Mesendoderm (in vitro differentiated cells): ENCODE results near the gene FRRS1.
A peak's percentile ranks its signal among the peaks of the same experiment; 100 is the strongest.

Experiments used
- DNase-seq: peaks from one replicate; pipeline ENCODE4 v3.0.0; 2013
- H2AK5ac ChIP-seq: 2 replicates; pipeline ENCODE4 v1.6.1; 2013; ENCODE audit warnings: low read length, inconsistent platforms
- H2BK120ac ChIP-seq: 2 replicates; pipeline ENCODE4 v1.6.1; 2013; ENCODE audit warnings: low read depth, mild to moderate bottlenecking, low read length, moderate library complexity, mixed read lengths
- H2BK15ac ChIP-seq: replicated peaks from 2 replicates; pipeline ENCODE4 v1.6.1; 2013; ENCODE audit warnings: low read depth, mild to moderate bottlenecking, moderate library complexity
- H2BK5ac ChIP-seq: 2 replicates; pipeline ENCODE4 v1.6.1; 2013; ENCODE audit warnings: low read length, inconsistent platforms
- H3K18ac ChIP-seq: 2 replicates; pipeline ENCODE4 v1.6.1; 2013; ENCODE audit warnings: mild to moderate bottlenecking, low read length, mixed read lengths
- H3K23ac ChIP-seq: one replicate; pipeline ENCODE4 v1.6.1; 2013; ENCODE audit warnings: low read length
- H3K27ac ChIP-seq: 2 replicates; pipeline ENCODE4 v1.5.1; 2013; ENCODE audit warnings: low read depth, mild to moderate bottlenecking, inconsistent platforms, low read length, moderate library complexity
- H3K27me3 ChIP-seq: 2 replicates; pipeline ENCODE4 v1.6.1; 2013; ENCODE audit warnings: low read length, control low read depth, mild to moderate bottlenecking, inconsistent platforms; ENCODE audit not compliant: insufficient read depth, poor library complexity
- H3K36me3 ChIP-seq: 2 replicates; pipeline ENCODE4 v1.6.1; 2013; ENCODE audit warnings: low read length, inconsistent platforms; ENCODE audit not compliant: control insufficient read depth, insufficient read depth
- H3K4ac ChIP-seq: one replicate; pipeline ENCODE4 v1.6.1; 2013; ENCODE audit warnings: low read depth, mild to moderate bottlenecking, low read length, moderate library complexity
- H3K4me1 ChIP-seq: 2 replicates; pipeline ENCODE4 v1.6.1; 2013; ENCODE audit warnings: low read depth, low read length, inconsistent platforms; ENCODE audit not compliant: control insufficient read depth
- H3K4me2 ChIP-seq: 2 replicates; pipeline ENCODE4 v1.6.1; 2013; ENCODE audit warnings: low read length
- H3K4me3 ChIP-seq: 2 replicates; pipeline ENCODE4 v1.5.1; 2013; ENCODE audit warnings: mild to moderate bottlenecking, low read length
- H3K56ac ChIP-seq: one replicate; pipeline ENCODE4 v1.6.1; 2013; ENCODE audit warnings: low read length
- H3K79me1 ChIP-seq: 2 replicates; pipeline ENCODE4 v1.6.1; 2013; ENCODE audit warnings: low read length, inconsistent platforms
- H3K79me2 ChIP-seq: 2 replicates; pipeline ENCODE4 v1.6.1; 2013; ENCODE audit warnings: mild to moderate bottlenecking, low read length; ENCODE audit not compliant: control insufficient read depth, insufficient read depth
- H3K9ac ChIP-seq: 2 replicates; pipeline ENCODE4 v1.6.1; 2013; ENCODE audit warnings: low read length, inconsistent platforms
- H4K5ac ChIP-seq: one replicate; pipeline ENCODE4 v1.6.1; 2013; ENCODE audit warnings: low read length
- H4K8ac ChIP-seq: one replicate; pipeline ENCODE4 v1.6.1; 2013; ENCODE audit warnings: low read depth, mild to moderate bottlenecking, control low read depth, low read length, moderate library complexity
- WGBS: extraction: QIAGEN DNeasy Blood & Tissue Kit; methylation state at CpG from one replicate; pipeline ENCODE4 v1.1.7; 2013; ENCODE audit warnings: low lambda C conversion rate, missing lambda C conversion rate; ENCODE audit not compliant: insufficient coverage; ENCODE audit errors: extremely low coverage; 5-methylcytosine and 5-hydroxymethylcytosine counted together

The FRRS1 gene

GRCh38 chr1:99776120-99776519 is 9.7 kb upstream of the FRRS1 start:
- Histone ChIP-seq H2BK120ac (no peak overlapping the region), H3K4ac (no peak overlapping the region), H2BK15ac (no peak overlapping the region)

DNA sequence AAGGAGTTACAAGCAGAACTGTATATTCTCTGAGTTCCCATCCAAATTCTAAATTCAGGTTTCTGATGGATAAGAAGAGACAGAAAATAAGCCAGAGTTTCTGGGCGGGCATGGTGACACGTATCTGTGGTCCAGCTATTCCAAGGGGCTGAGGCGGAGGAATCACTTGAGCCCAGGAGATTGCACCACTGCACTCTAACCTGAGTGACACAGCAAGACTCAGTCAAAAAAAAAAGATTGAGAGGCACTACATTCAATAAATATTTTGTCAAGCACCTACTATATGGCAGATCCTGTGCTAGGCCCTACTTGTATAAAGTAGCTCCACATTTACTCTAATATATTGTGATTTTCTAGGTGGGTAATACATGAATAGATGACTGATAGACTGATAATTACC is 6.4 kb upstream of the FRRS1 start:
- H3K27me3 ChIP-seq, result no peaks in the 10 kb centered on the region
- H3K23ac ChIP-seq, result no peak overlapping the region
- H3K4me1 ChIP-seq, result no peaks in the 10 kb centered on the region
- no peaks in the 10 kb centered on the region for H3K36me3 ChIP-seq
- H4K5ac ChIP-seq, result no peak overlapping the region
- H2BK5ac ChIP-seq, result no peak overlapping the region
- H3K4me2 ChIP-seq, result no peak overlapping the region
- no peak overlapping the region for H4K8ac ChIP-seq
- no peaks in the 10 kb centered on the region for H3K79me2 ChIP-seq
- no peak overlapping the region for H3K56ac ChIP-seq
- H3K79me1 ChIP-seq, result no peaks in the 10 kb centered on the region
- no peak overlapping the region for H2BK15ac ChIP-seq
- H2AK5ac ChIP-seq, result no peak overlapping the region
- no peak overlapping the region for H3K9ac ChIP-seq
- H3K4ac ChIP-seq, result no peak overlapping the region
- no peak overlapping the region for H3K4me3 ChIP-seq
- H2BK120ac ChIP-seq, result no peak overlapping the region
- WGBS, result no CpG with 5 or more reads among the region's 3 CpGs
- DNase-seq, result no peak
- no peak overlapping the region for H3K27ac ChIP-seq
- peak overlapping the region; percentile 68 for H3K18ac ChIP-seq

More at GRCh38 chr1:99776120-99776519, 9.7 kb upstream of the FRRS1 start:
- Histone ChIP-seq H3K4me3 (no peak overlapping the region), H3K4me1 (no peaks in the 10 kb centered on the region), H2AK5ac (no peak overlapping the region), H4K8ac (no peak overlapping the region), H3K27ac (no peak overlapping the region), H3K79me2 (no peaks in the 10 kb centered on the region), H3K9ac (no peak overlapping the region), H3K79me1 (no peaks in the 10 kb centered on the region), H3K27me3 (no peaks in the 10 kb centered on the region), H3K36me3 (no peaks in the 10 kb centered on the region), H4K5ac (no peak overlapping the region), H3K4me2 (no peak overlapping the region), H2BK5ac (no peak overlapping the region), H3K18ac (no peak overlapping the region), H3K56ac (no peak overlapping the region), H3K23ac (no peak overlapping the region)
- DNase-seq, result peak; percentile 23

- Histone ChIP-seq H4K5ac (no peak overlapping the region), H3K56ac (no peak overlapping the region), H2BK120ac (no peak overlapping the region), H3K18ac (no peak overlapping the region), H3K4me3 (no peak overlapping the region), H3K4me2 (no peak overlapping the region), H2BK15ac (no peak overlapping the region), H2AK5ac (no peak overlapping the region), H3K23ac (no peak overlapping the region), H3K4me1 (no peaks in the 10 kb centered on the region), H3K79me1 (no peaks in the 10 kb centered on the region), H2BK5ac (no peak overlapping the region), H3K36me3 (no peaks in the 10 kb centered on the region), H3K79me2 (no peaks in the 10 kb centered on the region), H3K4ac (no peak overlapping the region), H3K27me3 (no peaks in the 10 kb centered on the region), H4K8ac (no peak overlapping the region), H3K27ac (no peak overlapping the region), H3K9ac (no peak overlapping the region)
- DNase-seq, result peak; percentile 60
Measured at GRCh38 chr1:99771513-99771918, 5.1 kb upstream of the FRRS1 start.

GRCh38 chr1:99768524-99769245 is 2.2 kb upstream of the FRRS1 start:
- Histone ChIP-seq H2BK120ac (no peak overlapping the region), H3K79me1 (no peaks in the 10 kb centered on the region), H3K4me3 (no peak overlapping the region), H2BK5ac (no peak overlapping the region), H3K79me2 (no peaks in the 10 kb centered on the region), H4K5ac (no peak overlapping the region), H3K36me3 (no peaks in the 10 kb centered on the region), H2BK15ac (no peak overlapping the region), H3K27ac (no peak overlapping the region), H2AK5ac (no peak overlapping the region), H3K4me2 (no peak overlapping the region), H3K4me1 (no peaks in the 10 kb centered on the region), H3K27me3 (no peaks in the 10 kb centered on the region), H4K8ac (no peak overlapping the region), H3K23ac (no peak overlapping the region), H3K18ac (peak overlapping the region; percentile 30), H3K56ac (no peak overlapping the region), H3K4ac (no peak overlapping the region), H3K9ac (no peak overlapping the region)
- no CpG with 5 or more reads among the region's 6 CpGs for WGBS
- DNase-seq, result no peak

- peak overlapping the region; percentile 39 for H3K18ac ChIP-seq
- H3K27ac ChIP-seq, result no peak overlapping the region
- H3K4me2 ChIP-seq, result no peak overlapping the region
- H4K5ac ChIP-seq, result no peak overlapping the region
- H4K8ac ChIP-seq, result no peak overlapping the region
- no peak overlapping the region for H2BK5ac ChIP-seq
- no peak for DNase-seq
- no peak overlapping the region for H3K4ac ChIP-seq
- no peak overlapping the region for H2AK5ac ChIP-seq
- no peak overlapping the region for H3K4me3 ChIP-seq
- H3K27me3 ChIP-seq, result no peaks in the 10 kb centered on the region
- H3K56ac ChIP-seq, result no peak overlapping the region
- no peak overlapping the region for H3K9ac ChIP-seq
- no peaks in the 10 kb centered on the region for H3K79me1 ChIP-seq
- no peaks in the 10 kb centered on the region for H3K36me3 ChIP-seq
- H3K79me2 ChIP-seq, result no peaks in the 10 kb centered on the region
- H3K4me1 ChIP-seq, result no peaks in the 10 kb centered on the region
- H2BK15ac ChIP-seq, result no peak overlapping the region
- no peak overlapping the region for H3K23ac ChIP-seq
- no peak overlapping the region for H2BK120ac ChIP-seq
- WGBS, result no CpG with 5 or more reads among the region's 3 CpGs
Measured at GRCh38 chr1:99768104-99768503, 1.7 kb upstream of the FRRS1 start.

DNA sequence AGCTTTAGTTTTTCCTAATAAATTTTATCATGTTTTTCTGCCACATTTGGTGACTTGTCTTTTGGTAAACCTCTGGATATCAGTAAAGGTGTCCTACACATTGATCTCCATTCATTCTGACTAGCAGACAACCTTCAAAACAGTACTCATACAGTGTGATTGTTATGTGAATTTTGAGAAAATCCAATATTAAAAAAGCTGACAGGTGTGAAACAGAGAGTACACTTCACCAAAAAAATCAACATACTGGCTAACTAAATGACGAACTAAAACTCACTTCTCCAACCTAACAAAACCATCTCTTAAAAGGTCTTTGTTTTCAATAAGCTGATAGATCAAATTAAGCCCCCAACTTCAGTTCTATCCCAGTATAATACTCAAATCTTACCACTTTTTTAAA is 1.5 kb downstream of the FRRS1 start:
- no peak for DNase-seq
- Histone ChIP-seq H3K4me3 (no peak overlapping the region), H3K4me2 (no peak overlapping the region)

More for the DNA sequence above, 1.5 kb downstream of the FRRS1 start:
- Histone ChIP-seq H3K36me3 (no peaks in the 10 kb centered on the region), H2BK5ac (no peak overlapping the region), H4K8ac (no peak overlapping the region), H3K27ac (no peak overlapping the region), H3K27me3 (no peaks in the 10 kb centered on the region), H2AK5ac (no peak overlapping the region), H3K9ac (no peak overlapping the region), H3K56ac (no peak overlapping the region), H3K18ac (no peak overlapping the region), H3K23ac (no peak overlapping the region), H2BK120ac (no peak overlapping the region), H3K79me2 (no peaks in the 10 kb centered on the region), H3K4ac (no peak overlapping the region), H3K79me1 (no peaks in the 10 kb centered on the region), H4K5ac (no peak overlapping the region), H2BK15ac (no peak overlapping the region), H3K4me1 (peaks cover 6% of the 10 kb centered on the region)
- 100% methylated on average over 1 of the region's 1 CpG for WGBS
